Testis (tissue), 5 donors: ENCODE results near the gene TNFRSF13B. TPM values are rescaled to one million over a fixed set of nuclear protein-coding genes. Genes with fewer than 3 reads are reported as not detected.
A peak's percentile ranks its signal among the peaks of the same experiment; 100 is the strongest.

Experiments used
- DNase-seq: peaks from one replicate; pipeline ENCODE4 v3.0.0-alpha.2; 2019
- H3K27ac ChIP-seq, 2 donors: fragments of 200-600 bp; sonication (generic); one replicate each; pipeline ENCODE4 v1.5.1; 2019
- H3K27me3 ChIP-seq: fragments of 200-600 bp; sonication (generic); one replicate; pipeline ENCODE4 v1.5.1; 2019
- H3K36me3 ChIP-seq: fragments of 200-600 bp; sonication (generic); one replicate; pipeline ENCODE4 v1.5.1; 2017; ENCODE audit warnings: low read depth; ENCODE audit errors: missing control alignments
- H3K4me1 ChIP-seq: fragments of 200-600 bp; sonication (generic); one replicate; pipeline ENCODE4 v1.5.1; 2019
- H3K4me3 ChIP-seq, 2 donors: fragments of 200-600 bp; sonication (generic); one replicate each; pipeline ENCODE4 v1.5.1; 2017 to 2019
- H3K9me3 ChIP-seq: fragments of 200-600 bp; sonication (generic); one replicate; pipeline ENCODE4 v1.5.1; 2017
- POLR2A ChIP-seq: fragments of 450-650 bp; IDR thresholded peaks from one replicate; pipeline ENCODE4 v1.6.1; 2017; ENCODE audit warnings: antibody characterized with exemption, mild to moderate bottlenecking, moderate library complexity
- WGBS, 2 donors: methylation state at CpG; one replicate each; pipeline ENCODE4 v1.1.5; 2018; 5-methylcytosine and 5-hydroxymethylcytosine counted together
- intact Hi-C: fragments of 100-400 bp; cut with DNase I; formaldehyde crosslinking; loops from one replicate; pipeline ENCODE4 v1.15.1; 2023; ENCODE audit warnings: low total_unique reads
- long read RNA-seq, 2 donors: transcript quantifications; one replicate each; lab custom pipeline, GENCODE V29; 2026
- polyA plus RNA-seq: library from polyadenylated mRNA; stranded (reverse); fragments of 350-450 nt; fragmentation: Illumina TruSeq; extraction: RNeasy Lipid Tissue Mini Kit (QIAGEN cat#74804); gene quantifications from one replicate; pipeline ENCODE4 v1.2.3, GENCODE V29; 2014; ENCODE audit warnings: low read depth, low replicate concordance; ENCODE audit not compliant: insufficient read depth
- total RNA-seq, 2 donors: library from RNA; depleted of rRNA; stranded (reverse); fragments of >200 nt; gene quantifications; one replicate each; pipeline ENCODE4 v1.2.3, GENCODE V29; 2016
- TF ChIP-seq, protein P1 (sequence below), 3 experiments: fragments of 450-650 bp in 2 of 3; fragments of 200-600 bp in 1 of 3; sonication (generic) in 1 of 3; IDR thresholded peaks; one replicate each; pipeline ENCODE4 v1.5.1; 2016 to 2019; ENCODE audit warnings: antibody characterized with exemption in 3 of 3, mild to moderate bottlenecking in 2 of 3, moderate library complexity in 1 of 3

TNFRSF13B gene
- not detected for total RNA-seq
- polyA plus RNA-seq: 0.59 TPM
- long read RNA-seq, donor 1: 0 reads
- long read RNA-seq, donor 2: 0 reads

DNA sequence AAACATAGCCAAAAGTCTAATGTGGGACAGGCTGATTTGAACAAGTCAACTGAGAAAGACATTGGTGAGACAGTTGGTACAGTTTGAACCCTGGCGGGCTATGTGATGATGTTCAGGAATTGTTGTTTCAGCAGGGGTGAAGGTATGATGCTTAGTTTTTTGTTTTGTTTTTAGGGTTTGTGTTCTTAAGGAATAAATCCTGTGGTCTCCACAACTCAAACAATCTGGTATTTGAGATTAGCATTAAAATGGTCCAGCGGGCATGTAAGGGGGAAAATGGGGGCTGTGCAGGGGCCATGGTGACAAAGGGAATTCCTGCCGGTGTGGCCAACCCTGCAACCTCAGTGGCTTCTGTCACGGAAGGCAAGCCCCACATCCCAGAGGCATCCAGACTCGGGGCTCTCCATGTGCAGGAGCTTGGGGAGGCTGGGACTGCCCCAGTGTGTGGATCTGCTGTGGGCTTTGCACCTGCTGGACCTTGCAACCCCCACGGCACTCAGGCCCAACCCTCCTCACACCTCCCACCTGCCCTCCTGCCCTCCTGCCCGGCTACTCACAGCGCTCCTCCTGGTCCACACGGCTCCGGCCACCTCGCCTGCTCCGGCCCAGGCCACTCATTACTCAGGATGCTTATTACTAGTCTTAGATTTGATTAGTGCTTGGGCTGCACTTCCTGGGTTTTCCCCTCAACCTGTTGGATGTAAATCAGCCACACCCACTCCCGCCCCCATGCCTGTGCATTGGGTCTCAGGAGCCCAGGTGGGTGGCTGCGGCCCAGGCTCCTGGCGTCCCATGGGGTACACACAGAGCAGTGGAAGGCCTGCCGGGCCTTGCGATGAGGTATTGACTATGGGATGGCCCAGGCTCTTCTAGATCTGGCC lies at the start of gene TNFRSF13B:
Gene TNFRSF13B (minus strand): TSS at position 661 of the 881 bp plus-strand sequence. CDS start 43 bp downstream, at position 618.
- Histone ChIP-seq H3K9me3 (no peaks in the 10 kb centered on the region), H3K36me3 (no peaks in the 10 kb centered on the region), H3K27me3 (no peaks in the 10 kb centered on the region), H3K4me3 (no peak within 1 kb of the TSS), H3K27ac (no peak within 1 kb of the TSS), H3K4me1 (no peaks in the 10 kb centered on the region)
- intact Hi-C loops: no loop called here
- no peak for DNase-seq
- TF ChIP-seq, protein P1, sequence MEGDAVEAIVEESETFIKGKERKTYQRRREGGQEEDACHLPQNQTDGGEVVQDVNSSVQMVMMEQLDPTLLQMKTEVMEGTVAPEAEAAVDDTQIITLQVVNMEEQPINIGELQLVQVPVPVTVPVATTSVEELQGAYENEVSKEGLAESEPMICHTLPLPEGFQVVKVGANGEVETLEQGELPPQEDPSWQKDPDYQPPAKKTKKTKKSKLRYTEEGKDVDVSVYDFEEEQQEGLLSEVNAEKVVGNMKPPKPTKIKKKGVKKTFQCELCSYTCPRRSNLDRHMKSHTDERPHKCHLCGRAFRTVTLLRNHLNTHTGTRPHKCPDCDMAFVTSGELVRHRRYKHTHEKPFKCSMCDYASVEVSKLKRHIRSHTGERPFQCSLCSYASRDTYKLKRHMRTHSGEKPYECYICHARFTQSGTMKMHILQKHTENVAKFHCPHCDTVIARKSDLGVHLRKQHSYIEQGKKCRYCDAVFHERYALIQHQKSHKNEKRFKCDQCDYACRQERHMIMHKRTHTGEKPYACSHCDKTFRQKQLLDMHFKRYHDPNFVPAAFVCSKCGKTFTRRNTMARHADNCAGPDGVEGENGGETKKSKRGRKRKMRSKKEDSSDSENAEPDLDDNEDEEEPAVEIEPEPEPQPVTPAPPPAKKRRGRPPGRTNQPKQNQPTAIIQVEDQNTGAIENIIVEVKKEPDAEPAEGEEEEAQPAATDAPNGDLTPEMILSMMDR (IDR thresholded peaks at IDR 0.05): no peak
- TF ChIP-seq POLR2A: no peak
- 90 to 92% methylated on average over 17 of the region's 17 CpGs for WGBS, 2 donors

DNA sequence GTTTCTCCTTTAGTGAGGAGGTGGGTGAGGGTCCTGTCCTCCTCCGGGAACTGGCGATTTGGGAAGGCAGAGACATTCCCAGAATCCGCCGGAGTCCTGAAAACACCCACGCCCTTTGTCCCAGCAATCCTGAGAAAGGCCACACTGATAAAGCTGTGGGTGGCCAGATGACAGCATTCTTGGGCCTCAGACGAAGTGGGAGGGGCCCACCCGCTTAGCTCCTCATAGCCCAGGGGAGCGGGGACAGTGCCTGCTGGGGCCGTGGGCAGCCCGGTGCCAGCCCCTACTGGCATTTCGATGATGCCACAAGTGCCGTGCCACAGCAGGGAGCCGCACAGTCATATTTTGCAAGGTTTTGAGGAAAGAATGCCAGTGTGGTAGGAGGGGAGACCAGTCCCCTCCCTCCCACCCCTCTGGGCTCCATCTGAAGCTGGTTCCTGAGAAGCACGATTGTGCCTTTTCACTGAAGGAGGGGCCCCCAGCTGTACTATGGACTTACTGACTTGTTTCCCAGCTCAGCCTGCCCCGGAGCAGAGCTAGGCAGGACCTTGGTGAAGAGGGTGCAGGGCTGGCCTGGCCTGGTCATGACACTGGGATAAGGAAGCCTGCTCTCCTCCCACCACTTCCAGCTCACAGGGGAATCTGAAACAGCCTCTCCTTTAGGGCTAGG lies 49.4 kb upstream of the TNFRSF13B start:
- H3K4me1 ChIP-seq: peaks cover 19% of the 10 kb centered on the region
- peak; percentile 86 for DNase-seq

GRCh38 chr17:17020821-17021193 lies 48.9 kb upstream of the TNFRSF13B start:
- Histone ChIP-seq H3K4me3 (no peak overlapping the region), H3K9me3 (no peaks in the 10 kb centered on the region), H3K27me3 (no peaks in the 10 kb centered on the region), H3K27ac (peak overlapping the region; percentile 47 to 69), H3K36me3 (no peaks in the 10 kb centered on the region), H3K4me1 (peaks cover 19% of the 10 kb centered on the region)
- TF ChIP-seq, protein P1 (IDR thresholded peaks at IDR 0.05): no peak
- no peak for TF ChIP-seq POLR2A
- no peak for DNase-seq
- intact Hi-C loops: no loop called here
- WGBS, 2 donors: 85 to 86% methylated on average over 8 of the region's 8 CpGs

More for the DNA sequence above, 49.4 kb upstream of the TNFRSF13B start:
- Histone ChIP-seq H3K36me3 (no peaks in the 10 kb centered on the region), H3K4me3 (no peak overlapping the region), H3K27me3 (no peaks in the 10 kb centered on the region), H3K9me3 (no peaks in the 10 kb centered on the region), H3K27ac (peak overlapping the region; percentile 47 to 69)
- intact Hi-C loops: no loop called here
- WGBS, 2 donors: 43 to 57% methylated on average over 6 to 15 of the region's 15 CpGs
- TF ChIP-seq, protein P1 (IDR thresholded peaks at IDR 0.05): no peak
- no peak for TF ChIP-seq POLR2A

DNA sequence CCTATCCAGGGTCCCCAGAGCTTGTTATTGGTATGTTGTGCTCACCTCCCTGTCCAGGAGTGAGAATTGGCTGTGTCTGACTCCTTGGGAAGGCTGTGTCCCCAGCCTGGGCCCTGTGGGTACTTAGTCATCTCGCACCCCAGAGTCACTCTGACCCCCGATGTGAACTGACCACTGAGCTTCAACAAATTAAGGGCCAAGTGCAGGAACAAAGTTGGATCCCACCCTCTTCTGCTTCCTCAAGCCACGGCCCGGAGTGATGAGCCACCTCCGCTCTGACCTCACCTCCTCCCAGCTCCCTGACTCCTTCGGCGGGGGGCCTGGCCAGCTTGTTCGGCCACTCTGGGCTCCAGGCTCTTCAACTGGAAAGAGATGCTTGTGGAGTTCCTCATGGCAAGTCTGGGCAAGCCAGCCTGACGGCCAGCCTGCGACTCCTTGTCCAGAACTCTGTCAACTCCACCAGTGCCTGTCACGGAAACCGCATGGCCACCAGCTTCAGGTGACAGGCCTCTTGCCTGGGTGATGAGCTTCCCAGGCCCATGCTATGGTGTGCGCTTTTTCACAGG lies 48.1 kb upstream of the TNFRSF13B start:
- Histone ChIP-seq H3K4me3 (no peak overlapping the region), H3K27ac (peak overlapping the region in 1 of 2 donors; percentile 5)
- WGBS, 2 donors: 96 to 98% methylated on average over 7 to 13 of the region's 13 CpGs

More for the DNA sequence above, 48.1 kb upstream of the TNFRSF13B start:
- H3K36me3 ChIP-seq: no peaks in the 10 kb centered on the region
- no peaks in the 10 kb centered on the region for H3K9me3 ChIP-seq
- H3K4me1 ChIP-seq: peaks cover 19% of the 10 kb centered on the region
- TF ChIP-seq, protein P1 (IDR thresholded peaks at IDR 0.05): no peak
- no peak for TF ChIP-seq POLR2A
- no peak for DNase-seq
- intact Hi-C loops: no loop called here
- H3K27me3 ChIP-seq: no peaks in the 10 kb centered on the region
